ENCODE measurements around the gene TMEM255B.

TMEM255B gene

GRCh38 chr13:113812178-113813040 is 53.4 kb downstream of the TMEM255B start:
- H3K9ac ChIP-seq (ENCODE audit: low read length), result no peak overlapping the region
- H3K9me3 ChIP-seq (ENCODE audit: control insufficient read depth, low read length), result peaks cover 6% of the 10 kb centered on the region
- no peak for DNase-seq (ENCODE audit: low read depth)
- peaks cover 10% of the 10 kb centered on the region for H3K4me1 ChIP-seq (ENCODE audit: control insufficient read depth, insufficient read depth, low read length)
- H3K4me3 ChIP-seq (ENCODE audit: low read length), result no peak overlapping the region
- H3K27me3 ChIP-seq (replicated peaks; ENCODE audit: control insufficient read depth, insufficient read depth, low read length), result peaks cover 10% of the 10 kb centered on the region
- H3K36me3 ChIP-seq (ENCODE audit: control insufficient read depth, insufficient read depth, low read length, severe bottlenecking), result no peaks in the 10 kb centered on the region

GRCh38 chr13:113813070-113813748 is 54.2 kb downstream of the TMEM255B start:
- H3K9ac ChIP-seq (ENCODE audit: low read length), result no peak overlapping the region
- no peaks in the 10 kb centered on the region for H3K36me3 ChIP-seq (ENCODE audit: control insufficient read depth, insufficient read depth, low read length, severe bottlenecking)

DNA sequence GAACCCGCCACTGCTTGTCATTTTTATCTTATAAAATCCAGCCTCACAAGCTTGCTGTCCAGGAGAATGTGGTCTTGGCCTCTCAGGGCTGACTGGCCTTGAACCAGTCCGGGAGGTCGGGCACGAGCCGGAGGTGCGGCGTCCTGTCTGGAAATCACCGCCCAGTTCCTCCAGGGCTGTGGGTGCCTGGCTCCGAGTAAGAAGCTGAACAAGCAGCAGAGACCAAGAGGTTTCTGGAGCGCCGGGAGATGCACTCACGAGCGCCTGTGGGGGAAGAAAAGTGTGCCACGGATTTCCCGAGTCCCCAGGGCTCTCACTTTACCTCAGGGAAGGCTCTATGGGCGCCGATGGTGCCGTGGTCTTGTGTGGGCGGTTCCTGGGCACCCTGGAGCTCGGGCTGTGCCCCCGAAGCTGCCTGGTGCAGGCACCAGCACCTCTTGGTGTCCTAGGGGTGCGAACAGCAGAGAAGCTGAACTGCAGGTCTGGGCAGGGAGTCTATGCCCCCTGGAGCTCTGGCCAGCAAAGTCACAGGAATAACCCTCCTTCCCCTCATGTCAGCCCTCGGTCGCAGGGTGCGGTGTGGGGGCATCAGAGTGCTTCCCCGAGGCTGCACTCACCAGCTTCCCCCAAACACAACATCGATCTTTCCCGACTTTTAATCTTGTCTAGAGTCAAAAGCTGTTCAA is 54.9 kb downstream of the TMEM255B start:
- peaks cover 7% of the 10 kb centered on the region for H3K27me3 ChIP-seq (replicated peaks; ENCODE audit: control insufficient read depth, insufficient read depth, low read length)
- no peak overlapping the region for H3K4me3 ChIP-seq (ENCODE audit: low read length)
- H3K9ac ChIP-seq (ENCODE audit: low read length), result no peak overlapping the region

More at GRCh38 chr13:113813070-113813748, 54.2 kb downstream of the TMEM255B start:
- peaks cover 17% of the 10 kb centered on the region for H3K4me1 ChIP-seq (ENCODE audit: control insufficient read depth, insufficient read depth, low read length)
- peaks cover 6% of the 10 kb centered on the region for H3K9me3 ChIP-seq (ENCODE audit: control insufficient read depth, low read length)
- DNase-seq (ENCODE audit: low read depth), result no peak
- peaks cover 10% of the 10 kb centered on the region for H3K27me3 ChIP-seq (replicated peaks; ENCODE audit: control insufficient read depth, insufficient read depth, low read length)
- no peak overlapping the region for H3K4me3 ChIP-seq (ENCODE audit: low read length)

DNA sequence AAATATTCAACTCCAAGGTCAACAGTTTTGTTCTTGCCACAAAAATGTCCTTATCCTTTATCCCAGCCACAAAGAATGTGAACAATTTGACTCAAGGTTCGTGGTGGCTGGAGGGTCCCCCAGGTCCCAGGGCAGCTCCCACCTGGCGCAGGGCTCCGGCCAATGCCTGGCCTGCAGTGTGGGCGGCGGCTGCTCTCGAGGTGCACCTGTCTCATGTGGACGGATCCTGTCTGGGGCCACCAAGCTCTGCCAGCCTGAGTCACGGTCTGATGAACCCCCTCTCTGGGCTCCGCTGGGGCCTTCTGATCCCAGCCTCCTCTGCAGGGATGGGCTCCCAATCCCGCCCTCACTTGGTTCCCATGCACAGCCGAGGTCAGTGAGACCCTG is 55.4 kb downstream of the TMEM255B start:
- Histone ChIP-seq H3K9me3 (ENCODE audit: control insufficient read depth, low read length) (peaks cover 3% of the 10 kb centered on the region), H3K4me3 (ENCODE audit: low read length) (no peak overlapping the region), H3K9ac (ENCODE audit: low read length) (no peak overlapping the region), H3K36me3 (ENCODE audit: control insufficient read depth, insufficient read depth, low read length, severe bottlenecking) (no peaks in the 10 kb centered on the region), H3K27me3 (replicated peaks; ENCODE audit: control insufficient read depth, insufficient read depth, low read length) (peaks cover 7% of the 10 kb centered on the region), H3K4me1 (ENCODE audit: control insufficient read depth, insufficient read depth, low read length) (peaks cover 17% of the 10 kb centered on the region)
- peak; percentile 54 for DNase-seq (ENCODE audit: low read depth)

More for the DNA sequence above, 54.9 kb downstream of the TMEM255B start:
- no peaks in the 10 kb centered on the region for H3K36me3 ChIP-seq (ENCODE audit: control insufficient read depth, insufficient read depth, low read length, severe bottlenecking)
- peaks cover 3% of the 10 kb centered on the region for H3K9me3 ChIP-seq (ENCODE audit: control insufficient read depth, low read length)
- no peak for DNase-seq (ENCODE audit: low read depth)
- H3K4me1 ChIP-seq (ENCODE audit: control insufficient read depth, insufficient read depth, low read length), result peaks cover 17% of the 10 kb centered on the region

GRCh38 chr13:113815151-113816058 is 56.4 kb downstream of the TMEM255B start:
- Histone ChIP-seq H3K27me3 (replicated peaks; ENCODE audit: control insufficient read depth, insufficient read depth, low read length) (no peaks in the 10 kb centered on the region), H3K9me3 (ENCODE audit: control insufficient read depth, low read length) (no peaks in the 10 kb centered on the region), H3K4me1 (ENCODE audit: control insufficient read depth, insufficient read depth, low read length) (peaks cover 24% of the 10 kb centered on the region), H3K4me3 (ENCODE audit: low read length) (no peak overlapping the region), H3K36me3 (ENCODE audit: control insufficient read depth, insufficient read depth, low read length, severe bottlenecking) (no peaks in the 10 kb centered on the region), H3K9ac (ENCODE audit: low read length) (no peak overlapping the region)
- DNase-seq (ENCODE audit: low read depth), result no peak

DNA sequence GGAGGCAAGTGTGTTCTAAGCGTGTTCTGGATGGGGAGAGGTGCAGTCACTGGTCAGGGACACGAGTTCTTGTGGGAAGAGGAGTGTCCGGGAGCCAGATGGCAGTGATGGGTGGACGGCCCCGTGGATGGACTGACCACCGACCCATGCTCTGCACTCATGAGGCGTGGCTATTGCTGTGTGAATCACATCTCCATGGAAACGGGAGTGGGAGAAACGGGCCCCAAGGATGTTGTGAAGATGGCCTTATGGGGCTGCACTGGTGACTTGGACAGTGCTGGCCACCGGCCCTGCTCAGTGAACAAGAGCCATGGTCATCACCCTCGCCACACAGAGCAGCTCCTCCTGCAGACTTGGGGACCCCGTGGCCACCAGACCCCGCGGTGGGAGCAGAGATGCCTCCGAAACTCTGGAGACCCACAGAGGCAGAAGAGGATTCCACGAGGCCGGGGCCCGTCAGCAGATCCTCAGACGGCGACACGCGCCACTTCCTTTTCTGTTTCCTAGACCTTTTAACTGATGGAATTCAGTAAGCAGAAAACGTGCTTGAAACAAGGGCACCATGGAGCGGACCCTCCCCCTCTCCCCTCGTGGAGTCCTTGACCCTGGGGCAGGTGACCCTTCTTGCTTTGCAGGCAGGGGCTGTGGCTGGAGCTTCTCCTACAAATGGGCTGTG is 57.4 kb downstream of the TMEM255B start:
- peak overlapping the region; percentile 51 for H3K9ac ChIP-seq (ENCODE audit: low read length)
- peaks cover 31% of the 10 kb centered on the region for H3K4me1 ChIP-seq (ENCODE audit: control insufficient read depth, insufficient read depth, low read length)
- DNase-seq (ENCODE audit: low read depth), result no peak
- H3K36me3 ChIP-seq (ENCODE audit: control insufficient read depth, insufficient read depth, low read length, severe bottlenecking), result no peaks in the 10 kb centered on the region
- no peaks in the 10 kb centered on the region for H3K27me3 ChIP-seq (replicated peaks; ENCODE audit: control insufficient read depth, insufficient read depth, low read length)
- H3K4me3 ChIP-seq (ENCODE audit: low read length), result no peak overlapping the region
- H3K9me3 ChIP-seq (ENCODE audit: control insufficient read depth, low read length), result no peaks in the 10 kb centered on the region

DNA sequence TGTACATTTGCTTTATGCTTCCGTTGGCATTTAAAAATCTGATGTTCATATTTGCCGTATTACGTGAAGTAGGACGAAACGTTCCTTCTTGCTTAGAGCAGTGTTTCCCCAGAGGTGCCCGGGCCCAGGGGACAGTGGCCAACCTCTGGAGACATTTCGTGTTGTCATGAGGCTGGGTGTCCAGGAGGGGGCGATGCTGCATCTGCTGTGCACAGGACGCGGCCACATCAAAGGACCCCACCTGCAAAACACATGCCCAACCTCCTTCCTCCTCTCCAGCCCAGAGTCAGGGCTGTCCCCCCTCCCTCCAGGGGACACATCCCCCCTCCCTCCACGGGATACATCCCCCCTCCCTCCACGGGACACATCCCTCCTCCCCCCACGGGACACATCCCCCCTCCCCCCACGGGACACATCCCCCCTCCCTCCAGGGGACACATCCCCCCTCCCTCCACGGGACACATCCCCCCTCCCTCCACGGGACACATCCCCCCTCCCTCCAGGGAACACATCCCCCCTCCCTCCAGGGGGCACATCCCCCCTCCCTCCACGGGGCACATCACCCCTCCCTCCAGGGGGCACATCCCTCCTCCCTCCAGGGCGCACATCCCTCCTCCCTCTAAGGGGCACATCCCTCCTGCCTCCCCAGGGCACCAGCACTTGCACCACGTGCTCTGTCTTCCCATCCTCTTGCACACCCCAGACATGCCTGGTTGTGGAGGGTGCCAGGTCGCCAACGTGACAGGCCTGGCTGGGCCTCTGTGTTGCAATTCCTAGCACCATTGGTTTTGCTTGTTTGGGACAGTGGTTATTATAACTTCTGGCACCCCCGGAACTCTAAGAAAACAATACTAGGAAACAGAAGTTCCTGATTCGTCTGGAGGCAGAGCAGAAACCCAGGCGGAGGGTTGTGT is 58.2 kb downstream of the TMEM255B start:
- Histone ChIP-seq H3K9me3 (ENCODE audit: control insufficient read depth, low read length) (no peaks in the 10 kb centered on the region), H3K9ac (ENCODE audit: low read length) (peak overlapping the region; percentile 63), H3K27me3 (replicated peaks; ENCODE audit: control insufficient read depth, insufficient read depth, low read length) (no peaks in the 10 kb centered on the region), H3K4me3 (ENCODE audit: low read length) (no peak overlapping the region), H3K36me3 (ENCODE audit: control insufficient read depth, insufficient read depth, low read length, severe bottlenecking) (no peaks in the 10 kb centered on the region), H3K4me1 (ENCODE audit: control insufficient read depth, insufficient read depth, low read length) (peaks cover 39% of the 10 kb centered on the region)
- peak; percentile 90 for DNase-seq (ENCODE audit: low read depth)

DNA sequence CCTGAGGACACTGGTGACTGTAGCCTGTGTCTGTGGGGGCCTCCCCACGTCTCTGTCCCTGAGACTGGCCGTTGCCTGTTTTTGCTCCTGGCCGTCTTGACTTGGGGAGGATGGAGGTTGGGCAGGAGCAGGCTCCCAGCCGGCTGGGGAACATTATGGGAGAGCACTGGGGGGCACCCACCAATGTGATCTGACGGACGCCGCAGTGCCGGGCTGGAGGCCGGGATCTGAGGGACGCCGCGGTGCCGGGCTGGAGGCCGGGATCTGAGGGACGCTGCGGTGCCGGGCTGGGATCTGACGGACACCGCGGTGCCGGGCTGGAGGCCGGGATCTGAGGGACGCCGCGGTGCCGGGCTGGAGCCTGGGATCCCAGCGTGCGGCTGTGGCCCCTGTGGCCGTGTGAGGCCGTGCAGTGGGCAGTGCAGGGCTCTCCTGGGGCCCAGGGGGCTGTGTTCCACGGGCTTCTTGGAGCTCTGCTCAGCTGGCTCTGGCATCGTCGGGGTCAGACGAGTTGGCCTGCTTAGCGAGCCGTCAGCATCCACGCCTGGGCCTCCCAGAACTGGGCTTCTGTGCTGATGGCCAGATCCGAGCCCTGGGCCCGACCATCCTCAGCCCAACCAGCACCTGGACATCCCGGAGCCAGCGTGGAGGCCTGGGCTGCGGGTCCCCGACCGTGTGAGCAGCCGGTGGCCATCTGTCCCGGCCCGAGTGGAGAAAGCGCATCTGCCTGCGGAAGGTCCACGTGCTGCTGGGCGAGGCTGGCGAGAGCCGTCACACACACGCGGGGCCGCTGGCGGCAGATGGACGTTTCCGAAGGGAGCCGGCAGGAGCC is 59.0 kb downstream of the TMEM255B start:
- Histone ChIP-seq H3K36me3 (ENCODE audit: control insufficient read depth, insufficient read depth, low read length, severe bottlenecking) (peaks cover 7% of the 10 kb centered on the region), H3K4me1 (ENCODE audit: control insufficient read depth, insufficient read depth, low read length) (peaks cover 40% of the 10 kb centered on the region), H3K27me3 (replicated peaks; ENCODE audit: control insufficient read depth, insufficient read depth, low read length) (no peaks in the 10 kb centered on the region), H3K9ac (ENCODE audit: low read length) (peak overlapping the region; percentile 63), H3K4me3 (ENCODE audit: low read length) (no peak overlapping the region), H3K9me3 (ENCODE audit: control insufficient read depth, low read length) (no peaks in the 10 kb centered on the region)
- DNase-seq (ENCODE audit: low read depth), result no peak

- no peak overlapping the region for H3K9ac ChIP-seq (ENCODE audit: low read length)
- DNase-seq (ENCODE audit: low read depth), result no peak
- no peaks in the 10 kb centered on the region for H3K9me3 ChIP-seq (ENCODE audit: control insufficient read depth, low read length)
Measured at GRCh38 chr13:113818700-113819295, 59.8 kb downstream of the TMEM255B start.

More at GRCh38 chr13:113818700-113819295, 59.8 kb downstream of the TMEM255B start:
- Histone ChIP-seq H3K36me3 (ENCODE audit: control insufficient read depth, insufficient read depth, low read length, severe bottlenecking) (peaks cover 14% of the 10 kb centered on the region), H3K27me3 (replicated peaks; ENCODE audit: control insufficient read depth, insufficient read depth, low read length) (no peaks in the 10 kb centered on the region), H3K4me3 (ENCODE audit: low read length) (no peak overlapping the region), H3K4me1 (ENCODE audit: control insufficient read depth, insufficient read depth, low read length) (peaks cover 40% of the 10 kb centered on the region)
